ENCODE data around the gene IGFLR1. TPM values are rescaled to one million over a fixed set of nuclear protein-coding genes. Genes with fewer than 3 reads are reported as not detected.

The IGFLR1 gene
- total and polyA plus RNA-seq, 9 of the 15 experiments (the other 6 are each of a cell fraction or from before 2014, with no cell fraction given): 1.0 to 14.3 (median 4.6) TPM

DNA sequence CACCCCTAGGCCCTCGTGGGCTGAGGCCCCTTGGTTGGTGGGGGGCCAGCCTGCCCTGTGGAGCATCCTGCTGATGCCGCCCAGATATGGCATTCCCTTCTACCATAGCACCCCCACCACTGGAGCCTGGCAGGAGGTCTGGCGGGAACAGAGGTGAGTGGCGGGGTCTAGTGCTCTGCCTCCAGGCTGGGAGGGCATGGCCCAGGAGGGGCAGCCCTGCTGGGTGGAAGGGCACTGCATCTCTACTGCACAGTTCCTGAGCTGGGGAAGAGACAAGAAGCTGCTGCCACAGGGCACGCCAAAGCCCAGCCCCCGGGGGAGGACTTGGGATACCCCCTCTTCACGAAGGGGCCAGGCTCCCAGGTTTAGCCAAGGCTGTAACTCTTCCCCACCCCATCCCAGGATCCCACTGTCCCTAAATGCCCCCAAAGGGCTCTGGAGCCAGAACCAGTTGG, 26.9 kb downstream of the IGFLR1 start:
- H2AFZ ChIP-seq (ENCODE audit: low read depth, low read length): no peak overlapping the region
- no peak for TF ChIP-seq NCOA6 (IDR thresholded peaks at IDR 0.05)
- no peak for TF ChIP-seq SMAD4 (CRISPR knock-in tag; conservative IDR thresholded peaks at IDR 0.05)
- no peak for TF ChIP-seq GATAD2A (IDR thresholded peaks at IDR 0.05)
- TF ChIP-seq NFXL1 (CRISPR knock-in tag; IDR thresholded peaks at IDR 0.05): no peak
- no peak for TF ChIP-seq NCOA1 (IDR thresholded peaks at IDR 0.05; ENCODE audit: low read depth)
- TF ChIP-seq, protein P1, sequence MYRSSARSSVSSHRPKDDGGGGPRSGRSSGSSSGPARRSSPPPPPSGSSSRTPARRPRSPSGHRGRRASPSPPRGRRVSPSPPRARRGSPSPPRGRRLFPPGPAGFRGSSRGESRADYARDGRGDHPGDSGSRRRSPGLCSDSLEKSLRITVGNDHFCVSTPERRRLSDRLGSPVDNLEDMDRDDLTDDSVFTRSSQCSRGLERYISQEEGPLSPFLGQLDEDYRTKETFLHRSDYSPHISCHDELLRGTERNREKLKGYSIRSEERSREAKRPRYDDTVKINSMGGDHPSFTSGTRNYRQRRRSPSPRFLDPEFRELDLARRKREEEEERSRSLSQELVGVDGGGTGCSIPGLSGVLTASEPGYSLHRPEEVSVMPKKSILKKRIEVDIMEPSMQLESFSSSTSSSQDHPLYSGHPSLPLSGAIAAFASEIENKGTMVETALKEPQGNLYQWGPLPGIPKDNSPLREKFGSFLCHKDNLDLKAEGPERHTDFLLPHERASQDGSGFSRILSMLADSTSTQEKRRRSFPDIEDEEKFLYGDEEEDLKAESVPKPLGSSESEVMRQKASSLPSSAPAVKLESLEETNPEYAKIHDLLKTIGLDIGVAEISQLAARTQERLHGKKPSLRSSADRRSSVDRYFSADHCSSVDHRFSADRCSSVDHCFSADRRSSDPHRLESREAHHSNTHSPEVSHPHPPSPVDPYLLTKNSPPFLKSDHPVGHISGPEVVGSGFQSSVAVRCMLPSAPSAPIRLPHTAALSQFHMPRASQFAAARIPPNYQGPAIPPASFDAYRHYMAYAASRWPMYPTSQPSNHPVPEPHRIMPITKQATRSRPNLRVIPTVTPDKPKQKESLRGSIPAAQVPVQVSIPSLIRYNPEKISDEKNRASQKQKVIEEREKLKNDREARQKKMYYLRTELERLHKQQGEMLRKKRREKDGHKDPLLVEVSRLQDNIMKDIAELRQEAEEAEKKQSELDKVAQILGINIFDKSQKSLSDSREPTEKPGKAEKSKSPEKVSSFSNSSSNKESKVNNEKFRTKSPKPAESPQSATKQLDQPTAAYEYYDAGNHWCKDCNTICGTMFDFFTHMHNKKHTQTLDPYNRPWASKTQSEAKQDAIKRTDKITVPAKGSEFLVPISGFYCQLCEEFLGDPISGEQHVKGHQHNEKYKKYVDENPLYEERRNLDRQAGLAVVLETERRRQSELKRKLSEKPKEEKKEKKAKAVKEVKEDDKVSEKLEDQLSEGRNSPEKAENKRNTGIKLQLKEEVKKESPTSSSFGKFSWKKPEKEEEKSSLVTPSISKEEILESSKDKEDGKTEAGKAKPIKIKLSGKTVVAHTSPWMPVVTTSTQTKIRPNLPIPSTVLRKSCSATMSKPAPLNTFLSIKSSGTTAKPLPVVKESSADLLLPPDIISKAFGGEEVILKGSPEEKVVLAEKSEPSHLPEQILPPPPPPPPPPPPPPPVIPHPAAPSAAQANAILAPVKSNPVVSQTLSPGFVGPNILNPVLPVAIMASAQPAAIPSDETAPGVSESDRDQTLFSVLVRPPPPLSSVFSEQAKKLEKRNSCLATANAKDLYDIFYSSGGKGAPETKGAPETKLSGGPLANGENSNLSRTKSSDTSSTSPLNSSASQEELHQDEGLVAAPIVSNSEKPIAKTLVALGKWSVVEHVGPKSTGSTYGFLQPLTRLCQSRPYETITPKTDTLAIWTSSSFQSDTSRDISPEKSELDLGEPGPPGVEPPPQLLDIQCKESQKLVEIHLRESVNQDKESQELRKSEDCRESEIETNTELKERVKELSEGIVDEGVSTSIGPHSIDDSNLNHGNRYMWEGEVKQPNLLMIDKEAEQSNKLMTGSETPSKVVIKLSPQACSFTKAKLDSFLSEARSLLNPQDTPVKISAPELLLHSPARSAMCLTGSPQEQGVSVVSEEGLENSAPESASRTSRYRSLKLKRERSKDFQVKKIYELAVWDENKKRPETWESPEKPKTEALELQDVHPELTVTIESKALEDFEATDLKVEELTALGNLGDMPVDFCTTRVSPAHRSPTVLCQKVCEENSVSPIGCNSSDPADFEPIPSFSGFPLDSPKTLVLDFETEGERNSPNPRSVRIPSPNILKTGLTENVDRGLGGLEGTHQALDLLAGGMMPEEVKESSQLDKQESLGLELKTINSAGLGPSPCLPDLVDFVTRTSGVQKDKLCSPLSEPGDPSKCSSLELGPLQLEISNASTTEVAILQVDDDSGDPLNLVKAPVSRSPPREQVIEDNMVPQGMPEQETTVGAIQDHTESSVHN (IDR thresholded peaks at IDR 0.05; ENCODE audit: borderline replicate concordance in 1 of 2, low read depth in 1 of 2): no peak
- TF ChIP-seq SP1 (CRISPR knock-in tag; IDR thresholded peaks at IDR 0.05): no peak
- no peak for TF ChIP-seq ESRRB (CRISPR knock-in tag; IDR thresholded peaks at IDR 0.05; ENCODE audit: borderline replicate concordance)
- TF ChIP-seq ZSCAN29 (IDR thresholded peaks at IDR 0.05): no peak
- no peak for TF ChIP-seq CTBP1 (IDR thresholded peaks at IDR 0.05; ENCODE audit: borderline replicate concordance)
- TF ChIP-seq, protein P2, sequence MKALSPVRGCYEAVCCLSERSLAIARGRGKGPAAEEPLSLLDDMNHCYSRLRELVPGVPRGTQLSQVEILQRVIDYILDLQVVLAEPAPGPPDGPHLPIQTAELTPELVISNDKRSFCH (CRISPR knock-in tag; IDR thresholded peaks at IDR 0.05): no peak
- TF ChIP-seq, protein P2 (tag; IDR thresholded peaks at IDR 0.05): no peak
- TF ChIP-seq, protein P3, sequence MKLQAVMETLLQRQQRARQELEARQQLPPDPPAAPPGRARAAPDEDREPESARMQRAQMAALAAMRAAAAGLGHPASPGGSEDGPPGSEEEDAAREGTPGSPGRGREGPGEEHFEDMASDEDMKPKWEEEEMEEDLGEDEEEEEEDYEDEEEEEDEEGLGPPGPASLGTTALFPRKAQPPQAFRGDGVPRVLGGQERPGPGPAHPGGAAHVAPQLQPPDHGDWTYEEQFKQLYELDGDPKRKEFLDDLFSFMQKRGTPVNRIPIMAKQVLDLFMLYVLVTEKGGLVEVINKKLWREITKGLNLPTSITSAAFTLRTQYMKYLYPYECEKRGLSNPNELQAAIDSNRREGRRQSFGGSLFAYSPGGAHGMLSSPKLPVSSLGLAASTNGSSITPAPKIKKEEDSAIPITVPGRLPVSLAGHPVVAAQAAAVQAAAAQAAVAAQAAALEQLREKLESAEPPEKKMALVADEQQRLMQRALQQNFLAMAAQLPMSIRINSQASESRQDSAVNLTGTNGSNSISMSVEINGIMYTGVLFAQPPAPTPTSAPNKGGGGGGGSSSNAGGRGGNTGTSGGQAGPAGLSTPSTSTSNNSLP (IDR thresholded peaks at IDR 0.05; ENCODE audit: borderline replicate concordance, low read depth, low read length): no peak
- TF ChIP-seq MTA2 (IDR thresholded peaks at IDR 0.05; ENCODE audit: low read depth): no peak

More for the DNA sequence above, 26.9 kb downstream of the IGFLR1 start:
- BruUV-seq (replicated peaks): no TSS peak
- H4K20me1 ChIP-seq (replicated peaks; ENCODE audit: control insufficient read depth, insufficient read depth, low read length): 0 out of 2 replicates have a peak, but pooled peaks cover 11% of the 10 kb centered on the region
- H3K79me2 ChIP-seq (ENCODE audit: control insufficient read depth, insufficient read depth, low read length): peaks cover 24% of the 10 kb centered on the region
- FAIRE-seq (no peak), ATAC-seq (no peak), DNase-seq (ENCODE audit: extremely low read depth in 1 of 4, low spot score in 3 of 4) (no peak)
- H3K4me3 ChIP-seq: no peak overlapping the region
- intact Hi-C loops (cut with micrococcal nuclease): no loop called here
- ChIA-PET CTCF (ENCODE audit: low intra/inter-chr PET ratio) (interaction anchor here (3.0 kb wide), 1 partner anchor 22 kb away, joined by 76 read pairs; no protein-coding TSS in a partner anchor), POLR2A (interaction anchor here (1.0 kb wide), 1 partner anchor 9 kb away, joined by 4 read pairs; no protein-coding TSS in a partner anchor)
- peak overlapping the region in 1 of 2 experiments; percentile 91; a peak in 2 of 4 replicates for H3K9ac ChIP-seq (ENCODE audit: insufficient read depth in 1 of 2, low read depth in 2 of 2, low read length in 2 of 2)
- peaks cover 13 to 40% of the 10 kb centered on the region in 2 experiments; a peak in 4 of 5 replicates for H3K27me3 ChIP-seq (ENCODE audit: control insufficient read depth in 2 of 2, insufficient read depth in 2 of 2, low read length in 2 of 2)
- H3K9me3 ChIP-seq (replicated peaks; ENCODE audit: control insufficient read depth, insufficient read depth, low read depth, low read length): no peaks in the 10 kb centered on the region
- H3K9me1 ChIP-seq (ENCODE audit: control insufficient read depth, insufficient read depth, low read length): no peaks in the 10 kb centered on the region
- H3K36me3 ChIP-seq (ENCODE audit: control insufficient read depth, insufficient read depth, low read length): peaks cover 11% of the 10 kb centered on the region; the same call in 2 of the 3 replicates
- H3K27ac ChIP-seq (ENCODE audit: extremely low read depth, low read depth, low read length): no peak overlapping the region
- WGBS (ENCODE audit: insufficient coverage, low coverage, missing lambda C conversion rate): 75% methylated on average over 6 of the region's 7 CpGs
- H3K4me2 ChIP-seq (ENCODE audit: insufficient read depth, low read length): no peak overlapping the region
- H3K4me1 ChIP-seq (replicated peaks in 1 of 2; ENCODE audit: control insufficient read depth in 2 of 2, insufficient read depth in 2 of 2, low read length in 2 of 2): peaks cover 14 to 56% of the 10 kb centered on the region in 2 experiments
- in situ Hi-C loops (cut with MboI): no loop called here
